Vagina (tissue), 2 donors: ENCODE results near the gene FRK.

Source experiments
- POLR2A ChIP-seq, 2 donors: fragments of 450-650 bp; IDR thresholded peaks; one replicate each; pipeline ENCODE4 v1.6.1; 2017; ENCODE audit warnings: antibody characterized with exemption in 2 of 2, mild to moderate bottlenecking in 2 of 2, moderate library complexity in 2 of 2
- POLR2AphosphoS5 ChIP-seq, 2 donors: sonication (generic); formaldehyde crosslinking; IDR thresholded peaks; one replicate each; pipeline ENCODE4 v1.9.0; 2017; ENCODE audit warnings: antibody characterized with exemption in 2 of 2, mild to moderate bottlenecking in 2 of 2, low read depth in 1 of 2; ENCODE audit not compliant: insufficient read depth in 1 of 2
- TF ChIP-seq, protein P1 (sequence below), 3 experiments: fragments of 450-650 bp in 2 of 3; fragments of 200-600 bp in 1 of 3; sonication (generic) in 1 of 3; IDR thresholded peaks; one replicate each; pipeline ENCODE4 v1.5.1; 2017 to 2019; ENCODE audit warnings: antibody characterized with exemption in 3 of 3, mild to moderate bottlenecking in 2 of 3, moderate library complexity in 2 of 3

DNA sequence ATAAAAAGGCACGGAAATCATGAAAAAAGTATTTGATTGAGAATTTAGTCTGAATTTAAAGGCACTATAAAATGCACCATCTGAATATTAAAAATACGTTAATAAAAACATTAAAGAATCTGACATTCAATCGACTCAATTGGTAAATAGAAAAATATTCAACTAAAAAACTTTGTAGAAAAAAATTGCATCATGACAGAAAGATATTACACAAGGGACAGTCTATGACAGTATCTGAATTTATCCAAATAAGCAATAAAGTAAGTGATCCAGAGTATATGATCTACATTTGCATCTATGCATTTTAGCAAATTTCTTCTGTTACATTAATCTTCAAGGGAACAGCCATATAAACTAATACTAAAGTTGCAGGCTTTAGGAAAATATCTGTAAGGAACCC is 9.4 kb downstream of the FRK start:
- no peak for TF ChIP-seq POLR2A (IDR thresholded peaks at IDR 0.05)
- no peak for TF ChIP-seq POLR2AphosphoS5 (IDR thresholded peaks at IDR 0.05; ENCODE audit: insufficient read depth in 1 of 2, low read depth in 1 of 2)
- TF ChIP-seq, protein P1, sequence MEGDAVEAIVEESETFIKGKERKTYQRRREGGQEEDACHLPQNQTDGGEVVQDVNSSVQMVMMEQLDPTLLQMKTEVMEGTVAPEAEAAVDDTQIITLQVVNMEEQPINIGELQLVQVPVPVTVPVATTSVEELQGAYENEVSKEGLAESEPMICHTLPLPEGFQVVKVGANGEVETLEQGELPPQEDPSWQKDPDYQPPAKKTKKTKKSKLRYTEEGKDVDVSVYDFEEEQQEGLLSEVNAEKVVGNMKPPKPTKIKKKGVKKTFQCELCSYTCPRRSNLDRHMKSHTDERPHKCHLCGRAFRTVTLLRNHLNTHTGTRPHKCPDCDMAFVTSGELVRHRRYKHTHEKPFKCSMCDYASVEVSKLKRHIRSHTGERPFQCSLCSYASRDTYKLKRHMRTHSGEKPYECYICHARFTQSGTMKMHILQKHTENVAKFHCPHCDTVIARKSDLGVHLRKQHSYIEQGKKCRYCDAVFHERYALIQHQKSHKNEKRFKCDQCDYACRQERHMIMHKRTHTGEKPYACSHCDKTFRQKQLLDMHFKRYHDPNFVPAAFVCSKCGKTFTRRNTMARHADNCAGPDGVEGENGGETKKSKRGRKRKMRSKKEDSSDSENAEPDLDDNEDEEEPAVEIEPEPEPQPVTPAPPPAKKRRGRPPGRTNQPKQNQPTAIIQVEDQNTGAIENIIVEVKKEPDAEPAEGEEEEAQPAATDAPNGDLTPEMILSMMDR (IDR thresholded peaks at IDR 0.05): no peak
